ENCODE results near the gene NAA30.

The NAA30 gene

DNA sequence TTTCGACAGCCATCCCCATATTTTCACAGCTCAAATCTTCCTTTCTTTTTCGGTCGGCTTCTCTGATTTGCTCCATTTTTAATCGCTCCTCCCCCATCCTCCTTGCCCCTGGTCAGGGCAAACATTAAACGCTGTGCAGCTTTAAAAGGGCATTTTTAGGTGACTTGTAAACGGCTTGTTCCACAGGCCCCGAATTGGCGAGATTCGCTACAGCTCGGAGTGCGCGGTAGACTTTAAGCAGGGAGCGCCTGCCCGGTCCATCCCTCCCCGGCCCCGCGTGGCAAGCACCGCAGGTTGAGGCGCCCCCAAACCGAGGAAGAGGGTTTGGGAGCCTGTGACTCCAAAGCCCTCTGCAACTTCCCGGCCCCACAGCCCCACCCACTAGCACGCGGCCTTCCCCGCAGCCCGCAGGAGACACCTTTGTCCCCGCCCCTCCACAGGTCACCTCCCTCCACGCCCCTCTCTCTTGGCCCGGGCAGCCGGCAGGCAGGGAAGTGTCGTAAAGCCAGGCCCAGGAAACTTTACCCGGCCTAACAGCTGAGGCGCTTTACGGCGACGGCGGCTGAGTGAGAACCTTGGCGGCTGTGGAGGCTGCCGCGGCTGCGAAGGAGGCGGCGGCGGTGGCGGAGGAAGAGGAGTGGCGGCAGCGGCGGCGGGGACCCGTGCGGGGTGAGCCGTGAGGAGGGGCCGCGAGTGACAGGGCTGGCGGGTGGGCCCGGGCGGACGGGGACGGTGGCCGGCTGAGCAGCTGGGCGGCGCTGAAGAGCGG is at the start of gene NAA30 (continued):
- TF ChIP-seq ZNF2 (tag by site-specific recombination; IDR thresholded peaks at IDR 0.05) (no peak), ZNF791 (tag by site-specific recombination; IDR thresholded peaks at IDR 0.05) (no peak), ZNF621 (tag by site-specific recombination; IDR thresholded peaks at IDR 0.05) (no peak), OSR2 (tag by site-specific recombination; IDR thresholded peaks at IDR 0.05) (no peak), TRIM28 (IDR thresholded peaks at IDR 0.05; ENCODE audit: borderline replicate concordance, low read length) (0 out of 2 replicates have a peak, but pooled peaks have one; percentile 10), ZNF292 (tag by site-specific recombination; IDR thresholded peaks at IDR 0.05; ENCODE audit: borderline replicate concordance, low read depth) (no peak), ZNF701 (tag by site-specific recombination; IDR thresholded peaks at IDR 0.05) (no peak), ZNF544 (tag by site-specific recombination; IDR thresholded peaks at IDR 0.05) (no peak), ZBTB48 (tag by site-specific recombination; IDR thresholded peaks at IDR 0.05) (no peak), ZNF747 (tag by site-specific recombination; IDR thresholded peaks at IDR 0.05) (no peak), GFI1B (tag by site-specific recombination; IDR thresholded peaks at IDR 0.05) (no peak), KLF7 (tag by site-specific recombination; IDR thresholded peaks at IDR 0.05; ENCODE audit: borderline replicate concordance) (0 out of 2 replicates have a peak, but pooled peaks have one; percentile 23), ZNF366 (tag by site-specific recombination; conservative IDR thresholded peaks at IDR 0.05) (no peak), REPIN1 (tag by site-specific recombination; IDR thresholded peaks at IDR 0.05; ENCODE audit: low read depth) (no peak), ZNF837 (tag by site-specific recombination; IDR thresholded peaks at IDR 0.05) (no peak), SP2 (tag by site-specific recombination; IDR thresholded peaks at IDR 0.05) (peak; percentile 64), ZNF416 (tag by site-specific recombination; IDR thresholded peaks at IDR 0.05) (no peak), ZSCAN30 (tag by site-specific recombination; IDR thresholded peaks at IDR 0.05) (peak; percentile 87), GLIS2 (tag by site-specific recombination; IDR thresholded peaks at IDR 0.05) (peak; percentile 50), ZNF324 (tag by site-specific recombination; IDR thresholded peaks at IDR 0.05) (no peak), ZNF777 (tag by site-specific recombination; IDR thresholded peaks at IDR 0.05; ENCODE audit: borderline replicate concordance) (no peak), ZNF350 (tag by site-specific recombination; IDR thresholded peaks at IDR 0.05) (no peak), ZNF501 (tag by site-specific recombination; IDR thresholded peaks at IDR 0.05) (peak; percentile 53; the same call in 1 of the 2 replicates), EGR2 (tag by site-specific recombination; IDR thresholded peaks at IDR 0.05; ENCODE audit: low read depth) (no peak; the same call in 1 of the 2 replicates)
- TF ChIP-seq, protein P1, sequence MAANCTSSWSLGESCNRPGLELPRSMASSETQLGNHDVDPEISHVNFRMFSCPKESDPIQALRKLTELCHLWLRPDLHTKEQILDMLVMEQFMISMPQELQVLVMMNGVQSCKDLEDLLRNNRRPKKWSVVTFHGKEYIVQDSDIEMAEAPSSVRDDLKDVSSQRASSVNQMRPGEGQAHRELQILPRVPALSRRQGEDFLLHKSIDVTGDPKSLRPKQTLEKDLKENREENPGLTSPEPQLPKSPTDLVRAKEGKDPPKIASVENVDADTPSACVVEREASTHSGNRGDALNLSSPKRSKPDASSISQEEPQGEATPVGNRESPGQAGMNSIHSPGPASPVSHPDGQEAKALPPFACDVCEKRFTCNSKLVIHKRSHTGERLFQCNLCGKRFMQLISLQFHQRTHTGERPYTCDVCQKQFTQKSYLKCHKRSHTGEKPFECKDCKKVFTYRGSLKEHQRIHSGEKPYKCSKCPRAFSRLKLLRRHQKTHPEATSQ (tag by site-specific recombination; IDR thresholded peaks at IDR 0.05): no peak
- TF ChIP-seq, protein P2, sequence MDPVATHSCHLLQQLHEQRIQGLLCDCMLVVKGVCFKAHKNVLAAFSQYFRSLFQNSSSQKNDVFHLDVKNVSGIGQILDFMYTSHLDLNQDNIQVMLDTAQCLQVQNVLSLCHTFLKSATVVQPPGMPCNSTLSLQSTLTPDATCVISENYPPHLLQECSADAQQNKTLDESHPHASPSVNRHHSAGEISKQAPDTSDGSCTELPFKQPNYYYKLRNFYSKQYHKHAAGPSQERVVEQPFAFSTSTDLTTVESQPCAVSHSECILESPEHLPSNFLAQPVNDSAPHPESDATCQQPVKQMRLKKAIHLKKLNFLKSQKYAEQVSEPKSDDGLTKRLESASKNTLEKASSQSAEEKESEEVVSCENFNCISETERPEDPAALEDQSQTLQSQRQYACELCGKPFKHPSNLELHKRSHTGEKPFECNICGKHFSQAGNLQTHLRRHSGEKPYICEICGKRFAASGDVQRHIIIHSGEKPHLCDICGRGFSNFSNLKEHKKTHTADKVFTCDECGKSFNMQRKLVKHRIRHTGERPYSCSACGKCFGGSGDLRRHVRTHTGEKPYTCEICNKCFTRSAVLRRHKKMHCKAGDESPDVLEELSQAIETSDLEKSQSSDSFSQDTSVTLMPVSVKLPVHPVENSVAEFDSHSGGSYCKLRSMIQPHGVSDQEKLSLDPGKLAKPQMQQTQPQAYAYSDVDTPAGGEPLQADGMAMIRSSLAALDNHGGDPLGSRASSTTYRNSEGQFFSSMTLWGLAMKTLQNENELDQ (tag by site-specific recombination; IDR thresholded peaks at IDR 0.05; ENCODE audit: low read depth): no peak
- TF ChIP-seq, protein P3, sequence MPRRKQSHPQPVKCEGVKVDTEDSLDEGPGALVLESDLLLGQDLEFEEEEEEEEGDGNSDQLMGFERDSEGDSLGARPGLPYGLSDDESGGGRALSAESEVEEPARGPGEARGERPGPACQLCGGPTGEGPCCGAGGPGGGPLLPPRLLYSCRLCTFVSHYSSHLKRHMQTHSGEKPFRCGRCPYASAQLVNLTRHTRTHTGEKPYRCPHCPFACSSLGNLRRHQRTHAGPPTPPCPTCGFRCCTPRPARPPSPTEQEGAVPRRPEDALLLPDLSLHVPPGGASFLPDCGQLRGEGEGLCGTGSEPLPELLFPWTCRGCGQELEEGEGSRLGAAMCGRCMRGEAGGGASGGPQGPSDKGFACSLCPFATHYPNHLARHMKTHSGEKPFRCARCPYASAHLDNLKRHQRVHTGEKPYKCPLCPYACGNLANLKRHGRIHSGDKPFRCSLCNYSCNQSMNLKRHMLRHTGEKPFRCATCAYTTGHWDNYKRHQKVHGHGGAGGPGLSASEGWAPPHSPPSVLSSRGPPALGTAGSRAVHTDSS (tag by site-specific recombination; IDR thresholded peaks at IDR 0.05): no peak
- TF ChIP-seq, protein P4, sequence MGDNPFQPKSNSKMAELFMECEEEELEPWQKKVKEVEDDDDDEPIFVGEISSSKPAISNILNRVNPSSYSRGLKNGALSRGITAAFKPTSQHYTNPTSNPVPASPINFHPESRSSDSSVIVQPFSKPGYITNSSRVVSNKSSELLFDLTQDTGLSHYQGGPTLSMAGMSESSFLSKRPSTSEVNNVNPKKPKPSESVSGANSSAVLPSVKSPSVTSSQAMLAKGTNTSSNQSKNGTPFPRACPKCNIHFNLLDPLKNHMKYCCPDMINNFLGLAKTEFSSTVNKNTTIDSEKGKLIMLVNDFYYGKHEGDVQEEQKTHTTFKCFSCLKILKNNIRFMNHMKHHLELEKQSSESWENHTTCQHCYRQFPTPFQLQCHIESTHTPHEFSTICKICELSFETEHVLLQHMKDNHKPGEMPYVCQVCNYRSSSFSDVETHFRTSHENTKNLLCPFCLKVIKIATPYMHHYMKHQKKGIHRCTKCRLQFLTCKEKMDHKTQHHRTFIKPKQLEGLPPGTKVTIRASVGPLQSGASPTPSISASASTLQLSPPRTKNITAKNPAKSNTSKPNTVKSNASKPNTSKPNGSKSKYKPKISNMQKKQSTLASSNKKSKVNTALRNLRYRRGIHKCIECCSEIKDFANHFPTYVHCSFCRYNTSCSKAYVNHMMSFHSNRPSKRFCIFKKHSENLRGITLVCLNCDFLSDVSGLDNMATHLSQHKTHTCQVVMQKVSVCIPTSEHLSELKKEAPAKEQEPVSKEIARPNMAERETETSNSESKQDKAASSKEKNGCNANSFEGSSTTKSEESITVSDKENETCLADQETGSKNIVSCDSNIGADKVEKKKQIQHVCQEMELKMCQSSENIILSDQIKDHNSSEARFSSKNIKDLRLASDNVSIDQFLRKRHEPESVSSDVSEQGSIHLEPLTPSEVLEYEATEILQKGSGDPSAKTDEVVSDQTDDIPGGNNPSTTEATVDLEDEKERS (tag by site-specific recombination; IDR thresholded peaks at IDR 0.05): no peak
- TF ChIP-seq, protein P5, sequence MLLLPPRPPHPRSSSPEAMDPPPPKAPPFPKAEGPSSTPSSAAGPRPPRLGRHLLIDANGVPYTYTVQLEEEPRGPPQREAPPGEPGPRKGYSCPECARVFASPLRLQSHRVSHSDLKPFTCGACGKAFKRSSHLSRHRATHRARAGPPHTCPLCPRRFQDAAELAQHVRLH (tag by site-specific recombination; IDR thresholded peaks at IDR 0.05): no peak
